ENCODE results near the gene APBB2.
"Not testable (repeated sequence)": the region's sequence is repeated elsewhere in the genome, so short reads cannot be mapped to it uniquely, and the experiment has no call there.

Gene APBB2

DNA sequence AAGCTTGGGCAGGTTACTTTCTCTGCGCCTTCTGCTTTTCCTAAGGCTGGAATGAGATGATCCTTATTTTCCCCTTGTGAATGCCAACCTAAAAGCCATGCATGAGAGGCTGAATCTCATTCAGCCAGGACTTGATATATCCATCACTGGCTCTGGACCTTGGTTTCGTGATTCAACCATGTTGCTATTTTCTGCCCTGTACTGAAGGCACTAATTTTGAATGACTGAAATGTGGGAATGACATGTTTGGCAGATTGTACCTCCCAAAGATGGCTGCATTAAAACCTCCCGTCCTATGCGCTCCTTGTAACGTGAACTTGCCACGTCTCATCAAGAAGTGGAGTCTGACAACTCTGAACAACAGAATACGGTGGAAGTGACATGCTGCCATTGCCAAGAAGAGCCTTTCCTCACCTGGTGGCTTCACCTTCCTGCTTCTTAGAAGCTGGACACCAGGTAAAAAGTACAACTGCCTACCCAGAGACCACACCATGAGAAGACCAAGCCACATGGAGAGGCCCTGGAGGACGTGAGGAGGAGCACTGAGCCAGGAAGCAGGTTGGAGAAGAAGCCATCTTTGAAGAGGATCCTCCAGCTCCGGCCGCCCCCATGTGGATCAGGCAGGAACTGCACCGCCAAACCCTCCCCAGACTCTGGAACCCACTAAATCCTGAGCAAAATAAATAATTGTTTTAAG is 290.1 kb downstream of the APBB2 start:
- DNase-seq: peak; percentile 63

DNA sequence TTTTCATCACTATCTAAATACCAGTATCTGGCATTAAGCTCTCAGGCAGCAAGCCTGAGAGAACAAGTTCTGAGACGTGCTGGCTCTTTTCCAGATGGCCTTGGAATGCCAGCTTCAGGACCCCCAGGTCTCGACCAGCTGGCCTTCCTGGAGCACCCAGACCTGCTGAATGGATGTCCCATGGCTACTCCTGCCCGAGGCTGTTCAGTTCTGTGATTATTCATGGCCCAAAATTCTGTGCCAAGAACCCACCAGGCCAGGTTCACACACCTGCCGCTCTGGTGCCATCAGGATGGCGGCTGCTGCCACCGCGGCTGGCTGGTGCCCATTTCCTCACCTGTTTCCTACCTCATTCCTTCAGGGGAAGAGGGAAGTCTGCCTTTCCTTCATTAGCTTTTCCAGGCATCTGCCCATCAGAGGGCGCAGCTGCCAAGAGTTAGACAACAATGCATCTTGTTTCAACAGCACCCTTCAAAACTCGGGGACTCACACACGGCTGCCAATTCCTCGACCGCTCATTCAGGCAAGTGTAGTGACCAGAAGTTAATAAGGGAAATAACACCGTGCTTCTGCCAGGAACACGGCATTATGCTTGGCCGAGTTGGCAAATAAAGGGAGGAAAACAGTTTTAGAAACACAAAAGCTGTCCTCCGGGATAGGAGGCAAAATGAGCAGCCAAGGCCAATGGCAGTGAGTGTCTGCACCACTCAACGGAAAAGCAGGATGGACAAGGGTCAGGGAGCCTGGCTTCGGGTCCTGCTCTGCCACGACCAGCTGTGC is 290.8 kb downstream of the APBB2 start:
- DNase-seq: no peak

DNA sequence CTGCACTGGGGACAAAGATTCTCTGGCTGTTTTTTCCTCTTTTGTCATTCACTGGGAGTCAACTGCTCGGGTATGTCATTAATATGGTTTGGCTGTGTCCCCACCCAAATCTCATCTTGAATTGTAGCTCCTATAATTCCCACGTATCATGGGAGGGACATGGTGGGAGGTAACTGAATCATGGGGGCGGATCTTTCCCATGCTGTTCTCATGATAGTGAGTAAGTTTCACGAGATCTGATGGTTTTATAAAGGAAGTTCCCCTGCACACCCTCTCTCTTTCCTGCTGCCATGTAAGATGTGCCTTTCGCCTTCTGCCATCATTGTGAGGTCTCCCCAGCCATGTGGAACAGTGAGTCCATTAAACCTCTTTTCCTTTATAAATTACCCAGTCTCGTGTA is 294.4 kb downstream of the APBB2 start:
- DNase-seq: not testable (repeated sequence)

DNA sequence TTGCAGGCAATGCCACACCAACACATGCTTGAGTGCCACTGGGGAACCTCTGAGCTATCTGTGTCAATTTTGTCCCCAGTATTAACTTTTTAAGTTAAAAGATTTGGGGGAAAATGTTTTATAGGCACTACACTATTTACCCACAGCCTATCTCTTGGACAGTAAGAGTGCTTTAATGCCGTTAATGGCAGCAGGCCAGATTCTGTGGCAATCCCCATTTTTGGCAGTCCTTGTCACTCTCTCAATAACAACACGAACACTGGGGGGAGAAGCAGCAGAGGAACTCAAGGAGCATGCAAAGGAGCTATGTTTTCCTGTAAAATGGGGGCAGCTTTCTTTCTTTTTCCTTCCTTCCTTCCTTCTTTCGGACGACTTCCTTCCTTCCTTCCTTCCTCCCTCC is 296.0 kb downstream of the APBB2 start:
- DNase-seq: no peak

- DNase-seq: peak; percentile 16
Observed at GRCh38 chr4:40916880-40917279, 297.5 kb downstream of the APBB2 start.

DNA sequence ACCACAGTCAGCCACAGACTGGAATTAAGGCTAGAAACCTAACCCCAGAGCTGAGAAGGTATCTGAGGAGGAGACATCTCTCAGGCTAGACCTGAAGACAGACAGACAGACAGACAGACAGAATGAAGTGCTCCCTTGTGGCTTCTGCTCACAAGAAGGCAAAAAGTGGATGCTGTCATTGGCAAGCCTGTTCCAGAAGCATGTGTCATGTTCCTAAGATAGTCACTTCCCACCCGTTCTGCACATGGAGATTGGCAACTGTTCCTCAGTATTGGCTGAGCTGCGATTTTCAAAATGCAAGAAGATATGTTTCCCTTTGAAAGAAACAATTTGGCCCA is 298.2 kb downstream of the APBB2 start:
- DNase-seq: no peak

GRCh38 chr4:40915318-40916217 is 298.8 kb downstream of the APBB2 start:
- DNase-seq: no peak

GRCh38 chr4:40912460-40913184 is 301.7 kb downstream of the APBB2 start:
- DNase-seq: no peak

- DNase-seq: no peak
Observed at GRCh38 chr4:40910706-40911105, 303.6 kb downstream of the APBB2 start.

GRCh38 chr4:40909363-40909876 is 304.9 kb downstream of the APBB2 start:
- DNase-seq: no peak

DNA sequence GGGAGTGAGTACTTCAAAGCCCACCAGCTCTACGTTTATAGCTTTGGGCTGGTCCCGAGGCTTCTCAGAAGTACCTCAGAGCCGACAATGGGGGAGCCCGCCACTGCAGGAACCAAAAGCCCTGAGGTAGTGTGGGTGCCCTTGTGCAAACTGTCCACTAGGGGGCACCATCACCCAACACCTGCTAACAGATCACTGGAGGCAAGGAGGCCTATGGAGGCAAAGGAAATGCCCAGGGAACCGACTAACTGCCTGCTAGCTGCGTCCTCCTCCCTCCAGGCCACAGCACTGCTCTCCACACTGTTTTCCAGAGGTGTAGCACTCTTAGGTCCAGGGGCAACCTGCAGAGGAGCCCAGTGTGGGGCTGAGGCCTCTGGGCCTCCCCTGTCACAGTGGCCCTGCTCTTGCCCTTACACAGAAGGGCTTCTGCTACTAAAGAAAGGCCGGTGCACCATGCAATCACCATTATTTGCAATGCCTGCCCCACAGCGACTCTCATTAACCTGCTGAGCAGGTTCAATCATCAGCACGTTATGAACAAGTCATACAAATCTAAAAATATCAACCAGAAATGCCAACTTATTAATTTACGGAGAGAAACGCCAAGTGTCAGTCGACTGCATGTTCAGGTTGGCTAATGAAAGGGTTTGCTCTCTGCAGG is 305.5 kb downstream of the APBB2 start:
- peak; percentile 66 for DNase-seq

DNA sequence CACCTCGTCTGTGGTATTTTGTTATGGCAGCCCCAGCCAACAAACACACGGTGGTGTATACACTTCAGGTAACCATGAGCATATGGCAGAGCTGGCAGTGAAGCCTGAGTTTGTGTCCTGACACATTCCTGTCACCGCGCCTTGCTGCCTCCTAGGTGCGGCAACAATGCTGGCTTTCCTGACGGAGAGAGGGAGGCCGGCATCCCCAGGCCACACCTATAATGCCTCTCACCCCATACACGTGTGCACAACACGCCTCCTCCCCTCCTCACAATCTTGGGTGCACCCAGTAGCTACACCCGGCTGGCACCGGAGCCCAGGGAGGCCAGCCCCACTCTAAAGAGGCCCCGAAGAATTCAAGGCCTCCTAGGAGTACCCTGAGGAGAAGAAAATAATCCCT is 306.0 kb downstream of the APBB2 start:
- DNase-seq: no peak

DNA sequence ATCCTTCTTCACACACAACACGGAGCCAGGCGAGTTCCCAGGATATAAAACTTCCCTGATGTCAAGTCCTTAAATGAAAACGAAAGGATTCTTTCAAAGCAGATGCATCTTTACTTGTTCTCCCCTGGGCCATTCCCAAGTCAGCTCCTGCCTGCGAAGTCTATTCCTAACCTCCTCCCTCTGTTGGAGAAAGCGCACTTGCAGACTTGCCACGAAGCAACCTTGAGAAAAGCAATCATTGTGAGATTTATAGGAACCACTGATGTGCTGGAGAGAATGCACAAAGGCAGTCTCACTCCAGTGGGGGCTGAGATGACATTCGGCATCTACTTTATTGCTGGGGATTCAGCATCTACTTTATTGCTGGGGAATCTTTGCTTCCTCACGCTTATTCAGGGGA is 308.9 kb downstream of the APBB2 start:
- DNase-seq: no peak

- DNase-seq: not testable (repeated sequence)
Observed at GRCh38 chr4:40900531-40900930, 313.8 kb downstream of the APBB2 start.

GRCh38 chr4:40897557-40898203 is 316.7 kb downstream of the APBB2 start:
- DNase-seq: peak; percentile 75

DNA sequence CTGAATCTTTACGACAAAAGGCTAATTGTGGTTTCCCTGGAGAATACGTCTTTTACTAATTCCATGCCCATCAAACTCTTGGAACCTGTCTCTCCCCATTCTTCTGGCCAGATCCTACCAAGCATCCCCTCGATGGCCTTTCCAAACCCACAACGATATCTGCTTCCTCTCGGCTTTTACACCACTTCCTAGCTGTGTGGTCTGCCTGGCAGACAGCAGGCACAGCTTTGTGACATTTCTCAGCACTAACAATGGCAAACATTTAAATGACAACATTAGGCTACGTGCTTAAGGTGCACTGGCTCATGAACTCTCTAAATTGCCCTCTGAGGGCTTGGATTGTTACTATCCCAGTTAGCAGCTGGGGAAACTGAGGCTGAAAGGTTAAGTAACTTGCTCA is 323.6 kb downstream of the APBB2 start:
- DNase-seq: no peak

DNA sequence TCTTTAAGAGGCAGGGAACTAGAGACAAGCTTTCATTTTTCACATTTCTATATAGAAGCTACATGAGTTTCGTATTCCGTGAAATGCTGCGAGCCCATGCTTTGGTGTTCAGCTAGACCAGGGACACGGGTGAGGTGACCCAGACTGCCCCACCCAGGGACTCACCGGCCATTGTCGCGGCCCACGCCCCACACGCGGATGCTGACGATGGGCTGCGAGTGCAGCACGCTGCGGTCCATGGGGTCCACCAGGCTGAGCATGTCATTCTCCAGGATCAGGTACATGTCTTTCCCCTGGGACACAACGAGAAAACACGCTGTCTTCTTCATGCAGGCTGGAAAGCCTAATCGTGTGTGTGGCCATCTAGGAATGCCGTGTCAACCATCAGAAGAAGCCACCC is 324.1 kb downstream of the APBB2 start:
- DNase-seq: no peak

DNA sequence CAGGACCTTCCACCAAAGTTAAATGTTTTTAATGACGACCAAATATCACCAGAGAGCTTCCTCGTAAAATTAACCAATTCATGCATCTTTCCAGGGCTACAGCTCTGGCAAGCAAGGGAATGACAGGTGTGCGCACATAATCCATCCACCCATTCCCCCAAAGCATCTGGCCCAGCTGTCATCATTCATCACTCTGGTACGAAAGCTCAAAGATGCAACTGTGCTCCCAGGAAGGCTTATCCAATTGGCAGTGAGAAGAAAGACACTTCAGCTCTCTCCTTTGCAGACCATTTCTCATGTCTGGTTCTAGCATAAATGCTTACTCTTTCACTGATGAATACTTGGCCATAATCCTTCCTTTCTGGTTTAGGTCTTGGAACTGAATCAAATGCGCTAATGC is 325.4 kb downstream of the APBB2 start:
- DNase-seq: no peak

DNA sequence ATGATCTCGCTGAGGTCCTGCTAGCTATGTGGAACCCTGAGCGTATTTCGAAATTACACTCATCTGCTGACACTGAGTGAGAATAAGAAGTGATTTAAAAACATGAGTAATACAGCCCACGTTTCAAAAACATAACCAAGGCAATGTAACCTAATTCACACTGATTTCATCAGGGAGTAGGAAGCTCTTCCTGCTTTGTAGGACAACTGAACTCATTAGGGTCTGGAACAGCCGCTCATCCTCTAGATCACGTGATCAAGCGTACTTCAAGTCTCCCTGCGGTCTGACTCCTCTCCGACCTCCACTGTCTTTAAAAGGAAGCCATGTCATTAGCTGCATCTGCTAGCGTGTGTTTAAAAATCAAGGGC is 326.6 kb downstream of the APBB2 start:
- no peak for DNase-seq

DNA sequence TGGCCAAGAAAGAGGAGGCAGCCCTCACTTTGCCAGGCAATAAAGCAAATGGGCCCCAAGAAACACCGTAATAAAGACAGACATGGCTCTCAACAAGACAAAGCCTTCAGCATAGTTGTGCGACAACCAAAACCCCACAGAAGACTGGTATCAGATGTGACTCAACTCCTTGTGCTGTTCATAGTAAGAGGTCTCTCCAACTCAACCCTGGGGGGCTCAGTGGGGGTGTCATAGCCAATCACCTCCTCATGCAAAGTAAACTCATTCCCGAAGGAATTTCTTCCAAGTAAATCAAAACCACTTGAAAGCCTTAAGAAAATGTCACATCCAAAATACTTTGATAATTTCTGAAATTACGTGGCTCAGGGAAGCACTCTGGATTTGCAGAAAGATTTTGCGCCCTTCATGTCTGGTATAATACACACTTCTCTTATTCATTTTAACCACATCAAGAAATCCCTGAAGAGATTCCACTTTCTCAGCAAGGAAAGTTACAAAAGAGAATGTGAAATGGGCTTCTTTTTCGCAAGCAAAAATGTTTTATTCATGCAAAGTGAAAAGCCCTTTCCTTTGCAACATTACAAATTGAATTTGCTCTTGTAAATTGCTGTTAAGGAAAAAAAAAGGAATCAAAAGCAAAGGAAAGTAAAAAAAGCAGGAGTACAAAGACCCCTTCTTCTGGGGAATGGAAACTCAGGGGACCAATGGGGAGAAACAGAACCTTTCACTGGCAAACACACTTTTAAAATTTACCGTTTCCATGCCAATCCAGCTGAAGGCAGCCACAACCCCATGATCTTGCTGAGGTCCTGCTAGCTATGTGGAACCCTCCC is 327.2 kb downstream of the APBB2 start:
- DNase-seq: no peak

DNA sequence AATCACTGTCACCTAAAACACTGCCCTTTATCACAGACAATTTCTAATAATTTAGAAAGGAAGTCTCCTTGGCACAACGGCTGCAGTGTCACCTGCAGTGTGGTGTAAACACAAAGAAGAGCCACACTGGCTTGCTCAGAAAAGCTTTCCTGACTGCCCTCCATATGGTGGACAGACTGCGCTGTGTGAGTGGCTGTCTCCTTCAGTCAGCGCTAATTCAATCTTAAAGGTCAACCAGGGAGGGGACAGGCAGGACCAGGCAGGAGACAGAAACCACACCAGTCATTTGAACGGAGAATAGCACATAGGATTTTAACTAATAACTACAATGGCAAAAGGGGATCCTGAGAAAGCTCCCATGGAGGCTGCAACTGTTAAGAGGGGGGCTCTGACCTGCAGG is 332.5 kb downstream of the APBB2 start:
- no peak for DNase-seq
